Measurements from ENCODE around the gene CUBN. TPM values are rescaled to one million over a fixed set of nuclear protein-coding genes. Genes with fewer than 3 reads are reported as not detected.

CUBN gene
- total RNA-seq, 1 donor from 2014 or later = 1.5 TPM

GRCh38 chr10:17084258-17084657, 45.4 kb downstream of the CUBN start:
- no peak for DNase-seq (ENCODE audit: low spot score, unreplicated experiment)
- Mint-ChIP-seq H3K27ac (no peak overlapping the region), H3K4me3 (ENCODE audit: low read depth) (no peak overlapping the region), H3K9me3 (ENCODE audit: low read depth) (no peaks in the 10 kb centered on the region), H3K36me3 (ENCODE audit: insufficient read depth) (no peaks in the 10 kb centered on the region), H3K4me1 (ENCODE audit: low read depth) (no peaks in the 10 kb centered on the region), H3K27me3 (peaks cover 3% of the 10 kb centered on the region)
- no peak for TF ChIP-seq CTCF (IDR thresholded peaks at IDR 0.05; ENCODE audit: unreplicated experiment)

GRCh38 chr10:17081431-17081830, 48.2 kb downstream of the CUBN start:
- H3K4me3 Mint-ChIP-seq (ENCODE audit: low read depth) = no peak overlapping the region
- no peaks in the 10 kb centered on the region for H3K9me3 Mint-ChIP-seq (ENCODE audit: low read depth)
- no peak for DNase-seq (ENCODE audit: low spot score, unreplicated experiment)
- H3K4me1 Mint-ChIP-seq (ENCODE audit: low read depth) = no peaks in the 10 kb centered on the region
- peaks cover 3% of the 10 kb centered on the region for H3K27me3 Mint-ChIP-seq
- TF ChIP-seq CTCF (IDR thresholded peaks at IDR 0.05; ENCODE audit: unreplicated experiment) = no peak
- H3K36me3 Mint-ChIP-seq (ENCODE audit: insufficient read depth) = no peaks in the 10 kb centered on the region
- no peak overlapping the region for H3K27ac Mint-ChIP-seq

- H3K36me3 Mint-ChIP-seq (ENCODE audit: insufficient read depth) = no peaks in the 10 kb centered on the region
- H3K9me3 Mint-ChIP-seq (ENCODE audit: low read depth) = no peaks in the 10 kb centered on the region
- H3K4me1 Mint-ChIP-seq (ENCODE audit: low read depth) = no peaks in the 10 kb centered on the region
- no peak for TF ChIP-seq CTCF (IDR thresholded peaks at IDR 0.05; ENCODE audit: unreplicated experiment)
- no peak for DNase-seq (ENCODE audit: low spot score, unreplicated experiment)
- no peak overlapping the region for H3K27ac Mint-ChIP-seq
- H3K4me3 Mint-ChIP-seq (ENCODE audit: low read depth) = no peak overlapping the region
- peaks cover 3% of the 10 kb centered on the region for H3K27me3 Mint-ChIP-seq
Observed at GRCh38 chr10:17077890-17078289, 51.7 kb downstream of the CUBN start.

GRCh38 chr10:17077346-17077781, 52.2 kb downstream of the CUBN start:
- no peaks in the 10 kb centered on the region for H3K4me1 Mint-ChIP-seq (ENCODE audit: low read depth)
- no peak for TF ChIP-seq CTCF (IDR thresholded peaks at IDR 0.05; ENCODE audit: unreplicated experiment)
- H3K27me3 Mint-ChIP-seq = peaks cover 3% of the 10 kb centered on the region
- H3K9me3 Mint-ChIP-seq (ENCODE audit: low read depth) = no peaks in the 10 kb centered on the region
- H3K36me3 Mint-ChIP-seq (ENCODE audit: insufficient read depth) = no peaks in the 10 kb centered on the region
- no peak for DNase-seq (ENCODE audit: low spot score, unreplicated experiment)
- no peak overlapping the region for H3K27ac Mint-ChIP-seq
- H3K4me3 Mint-ChIP-seq (ENCODE audit: low read depth) = no peak overlapping the region

- Mint-ChIP-seq H3K27me3 (peaks cover 3% of the 10 kb centered on the region), H3K27ac (no peak overlapping the region), H3K36me3 (ENCODE audit: insufficient read depth) (no peaks in the 10 kb centered on the region), H3K4me3 (ENCODE audit: low read depth) (no peak overlapping the region), H3K4me1 (ENCODE audit: low read depth) (no peaks in the 10 kb centered on the region), H3K9me3 (ENCODE audit: low read depth) (no peaks in the 10 kb centered on the region)
- TF ChIP-seq CTCF (IDR thresholded peaks at IDR 0.05; ENCODE audit: unreplicated experiment) = no peak
- DNase-seq (ENCODE audit: low spot score, unreplicated experiment) = no peak
Observed at GRCh38 chr10:17076626-17077345, 52.8 kb downstream of the CUBN start.
